ENCODE measurements around the gene PTPN12.
A peak's percentile ranks its signal among the peaks of the same experiment; 100 is the strongest.
"Not testable (repeated sequence)": the region's sequence is repeated elsewhere in the genome, so short reads cannot be mapped to it uniquely, and the experiment has no call there.

Gene PTPN12

DNA sequence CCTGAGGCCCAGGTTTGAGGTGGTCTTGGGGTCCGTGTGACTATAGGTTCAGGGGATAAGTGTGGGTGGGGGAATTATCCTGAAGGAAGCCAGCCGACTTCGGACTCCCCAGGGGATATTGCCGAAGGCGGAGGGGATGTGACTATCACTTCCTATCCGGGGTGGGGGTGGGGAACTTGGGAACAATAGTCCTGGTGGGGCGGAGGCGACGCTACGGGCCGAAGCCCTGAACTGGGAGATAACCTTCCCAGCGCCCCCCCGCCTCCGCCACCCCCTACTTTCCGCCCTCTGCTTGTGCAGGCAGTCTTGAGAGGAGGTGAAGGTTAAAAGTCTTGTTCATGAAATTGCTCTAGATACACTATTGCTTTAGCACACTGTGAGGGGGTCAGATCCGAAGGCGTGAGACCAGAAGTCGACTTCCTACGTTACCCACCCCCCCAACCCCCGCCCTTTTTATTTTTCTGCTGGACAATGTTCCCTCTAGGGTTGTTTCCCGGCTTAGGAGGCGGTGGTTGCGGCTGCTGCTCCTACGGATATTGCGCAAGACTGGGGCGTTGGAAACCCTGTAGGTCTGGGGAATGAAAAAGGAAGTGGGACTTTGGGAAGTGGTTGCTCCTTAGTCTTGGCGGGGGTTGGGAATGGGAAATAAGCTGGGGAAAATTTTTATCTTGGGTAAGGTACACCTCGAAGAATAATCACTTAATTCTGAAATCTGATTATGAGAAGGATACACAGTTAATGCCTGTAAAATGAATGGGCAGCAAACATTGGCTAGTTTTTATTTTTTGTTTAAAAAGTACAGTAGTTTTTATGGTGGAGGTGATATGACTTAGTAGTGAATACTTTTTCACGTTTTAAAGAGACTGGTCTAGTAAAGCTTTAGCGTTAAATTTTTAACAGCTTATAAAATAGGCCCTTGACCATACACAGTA lies 1.5 kb downstream of the PTPN12 start:
- no peak for ATAC-seq

DNA sequence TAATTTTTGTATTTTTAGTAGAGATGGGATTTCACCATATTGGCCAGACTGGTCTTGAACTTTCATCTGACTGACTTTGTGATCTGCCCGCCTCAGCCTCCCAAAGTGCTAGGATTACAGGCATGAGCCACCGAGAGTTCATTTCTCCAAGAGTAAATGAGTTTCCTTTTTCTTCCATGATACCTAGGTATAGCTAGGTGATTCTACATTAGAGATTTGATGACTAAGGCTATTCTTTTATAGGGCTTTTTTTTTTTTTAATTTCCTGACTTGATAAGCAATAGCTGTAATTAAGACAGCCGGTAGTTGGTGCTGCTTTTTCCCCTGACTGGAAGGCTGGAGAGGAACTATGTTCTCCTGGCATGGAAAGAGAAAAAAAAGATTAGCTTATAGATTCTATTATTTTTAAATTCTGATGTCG lies 3.3 kb downstream of the PTPN12 start:
- no peak for ATAC-seq

DNA sequence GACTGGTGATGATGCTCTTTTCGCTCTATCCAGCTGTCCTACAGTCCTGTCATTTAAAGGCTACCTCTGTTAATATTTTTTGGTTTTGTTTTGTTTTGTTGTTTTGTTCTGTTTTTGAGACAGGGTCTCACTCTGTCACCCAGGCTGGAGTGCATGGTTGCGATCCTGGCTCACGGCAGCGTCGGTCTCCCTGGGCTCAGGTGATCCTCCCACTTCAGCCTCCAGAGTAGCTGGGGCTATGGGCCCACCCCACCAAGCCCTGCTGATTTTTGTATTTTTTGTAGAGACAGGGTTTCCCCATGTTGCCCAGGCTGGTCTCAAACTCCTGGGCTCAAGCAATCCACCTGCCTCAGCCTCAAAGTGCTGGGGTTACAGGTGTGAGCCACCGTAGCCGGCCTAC lies 3.9 kb downstream of the PTPN12 start:
- not testable (repeated sequence) for ATAC-seq

DNA sequence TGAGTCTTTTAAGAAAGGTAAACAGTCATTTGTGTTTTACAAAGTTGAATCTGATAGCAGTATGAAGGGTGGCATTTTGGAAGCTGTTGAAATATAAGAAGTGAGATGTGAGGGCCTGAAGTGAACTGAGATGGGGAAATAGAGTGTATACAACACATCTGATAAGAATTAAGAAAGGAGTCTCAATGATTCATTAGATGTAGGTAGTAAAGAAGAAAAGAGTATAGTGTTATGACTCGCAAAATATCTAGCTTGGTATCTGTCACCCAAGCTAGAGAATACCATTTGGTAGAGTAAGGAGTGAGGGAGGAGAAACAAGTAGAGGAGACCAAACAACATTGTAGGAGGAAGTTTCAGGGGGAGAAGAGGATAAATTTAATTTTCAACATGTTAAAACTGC lies 5.3 kb downstream of the PTPN12 start:
- peak; percentile 21 to 41 for ATAC-seq

DNA sequence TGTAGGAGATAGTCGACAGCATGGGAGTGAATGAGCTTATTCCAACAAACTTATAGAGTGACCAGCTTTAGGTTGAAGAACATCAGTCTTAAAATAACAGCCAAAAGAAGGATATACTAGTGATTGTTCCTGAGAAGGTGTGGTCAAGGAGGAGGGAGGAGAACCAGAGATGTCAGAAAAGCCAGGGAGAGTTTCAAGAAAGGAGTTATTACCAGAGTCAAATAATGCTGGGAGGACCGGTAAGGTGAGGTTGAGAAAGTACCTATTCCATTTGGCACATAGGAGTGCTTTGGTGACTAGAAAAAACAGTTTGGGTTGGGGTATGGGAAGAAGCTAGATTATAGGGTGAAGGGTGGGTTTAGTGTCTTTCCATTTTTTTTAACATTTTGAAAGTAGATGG lies 5.8 kb downstream of the PTPN12 start:
- no peak for ATAC-seq

DNA sequence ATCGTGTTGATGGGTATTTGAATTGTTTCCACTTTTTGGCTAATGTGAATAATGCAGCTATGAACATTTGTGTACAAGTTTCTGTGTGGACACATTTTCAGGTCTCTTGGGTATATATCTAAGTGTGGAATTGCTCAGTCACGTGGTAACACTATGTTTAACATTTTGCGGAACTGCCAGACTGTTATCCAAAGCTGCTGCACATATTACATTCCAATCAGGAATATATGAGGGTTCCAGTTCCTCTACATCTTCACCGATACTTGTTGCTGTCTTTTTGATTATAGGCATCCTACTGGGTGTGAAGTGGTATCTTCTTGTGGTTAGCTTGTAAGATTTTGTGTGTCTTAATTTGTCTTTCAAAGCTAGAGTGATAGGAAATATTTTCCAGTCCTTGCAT lies 6.8 kb downstream of the PTPN12 start:
- ATAC-seq, result no peak

DNA sequence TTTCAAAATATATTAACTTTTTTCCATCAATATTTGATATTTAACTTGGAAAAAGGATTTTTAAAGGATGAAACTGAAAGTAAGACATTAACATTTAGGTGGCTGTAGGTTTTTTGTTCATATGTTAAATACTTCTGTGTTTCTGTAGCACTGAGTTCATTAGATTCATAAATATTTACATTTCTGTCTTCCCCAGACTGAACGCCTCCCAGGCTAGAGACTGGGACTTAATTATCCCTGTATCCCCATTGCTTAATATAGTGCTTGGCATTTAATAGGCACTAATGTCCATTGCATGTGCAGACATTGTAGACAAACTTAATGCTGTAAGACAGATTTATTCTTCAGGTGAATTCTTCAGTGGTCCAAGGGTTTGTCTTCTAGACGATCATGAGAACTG lies 7.4 kb downstream of the PTPN12 start:
- no peak for ATAC-seq

DNA sequence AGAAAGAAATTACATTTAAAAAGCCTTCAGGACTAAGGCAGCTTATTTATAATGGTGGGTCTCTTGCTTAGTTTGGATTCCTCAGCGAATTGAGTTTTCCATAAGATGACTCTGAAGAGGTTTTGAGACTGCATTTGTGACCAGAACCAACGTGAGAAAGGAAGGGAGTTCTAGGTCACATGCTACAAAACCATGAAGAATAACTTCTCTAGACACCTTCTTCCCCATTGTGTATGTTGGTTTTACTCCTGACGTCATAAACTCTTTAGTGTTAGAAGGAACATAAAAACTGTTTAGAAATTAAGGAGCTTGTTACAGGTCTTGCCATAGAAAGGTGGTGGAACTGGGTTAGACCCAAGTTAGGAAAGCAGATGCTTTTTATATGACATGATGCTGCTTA lies 11.1 kb downstream of the PTPN12 start:
- no peak for ATAC-seq

DNA sequence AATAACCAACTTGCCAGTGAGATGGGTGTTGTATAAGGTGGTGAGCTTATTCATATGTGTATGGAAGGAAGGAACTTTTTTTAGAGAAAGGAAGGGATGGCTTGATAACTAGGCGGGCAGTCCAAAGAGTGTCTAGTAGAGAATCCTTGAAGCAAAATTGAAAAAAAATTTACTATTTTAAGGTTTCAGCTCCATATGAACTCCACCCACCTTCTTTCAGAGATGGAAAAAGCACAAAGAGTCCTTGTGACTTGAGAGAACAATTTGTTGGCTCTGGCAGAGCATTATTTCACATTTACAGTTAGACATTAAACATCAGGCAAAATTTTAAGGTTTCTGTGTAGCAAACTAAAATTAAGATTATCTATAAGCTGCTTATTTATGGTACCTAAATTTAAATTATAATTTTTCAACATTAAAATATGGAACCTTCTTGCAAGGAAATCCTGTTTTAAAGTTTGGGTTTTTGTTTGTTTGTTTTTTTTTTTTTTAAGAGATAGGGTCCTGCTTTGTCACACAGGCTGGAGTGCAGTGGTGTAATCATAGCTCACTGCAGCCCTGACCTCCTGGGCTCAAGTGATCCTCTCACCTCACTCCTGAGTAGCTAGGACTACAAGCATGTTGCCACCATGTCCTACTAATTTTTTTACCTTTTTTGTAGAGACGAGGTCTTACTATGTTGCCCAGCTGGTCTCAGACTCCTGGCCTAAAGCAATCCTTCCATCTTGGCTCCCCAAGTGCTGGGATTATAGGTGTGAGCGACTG lies 12.2 kb downstream of the PTPN12 start:
- no peak for ATAC-seq

DNA sequence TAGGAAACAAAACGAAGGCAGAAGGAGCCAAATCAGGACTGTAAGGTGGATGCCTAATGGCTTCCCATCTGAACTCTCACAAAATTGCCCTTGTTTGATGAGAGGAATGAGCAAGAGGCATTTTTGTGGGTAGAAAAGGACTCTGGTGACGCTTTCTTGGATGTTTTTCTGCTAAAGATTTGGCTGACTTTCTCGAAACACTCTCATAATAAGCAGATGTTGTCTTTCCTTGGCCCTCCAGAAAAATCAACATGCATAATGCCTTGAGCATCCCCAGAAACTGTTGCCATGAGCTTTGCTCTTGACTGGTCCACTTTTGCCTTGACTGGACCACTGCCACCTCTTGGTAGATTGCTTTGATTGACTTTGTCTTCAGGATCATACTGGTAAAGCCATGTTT lies 13.5 kb downstream of the PTPN12 start:
- no peak for ATAC-seq

DNA sequence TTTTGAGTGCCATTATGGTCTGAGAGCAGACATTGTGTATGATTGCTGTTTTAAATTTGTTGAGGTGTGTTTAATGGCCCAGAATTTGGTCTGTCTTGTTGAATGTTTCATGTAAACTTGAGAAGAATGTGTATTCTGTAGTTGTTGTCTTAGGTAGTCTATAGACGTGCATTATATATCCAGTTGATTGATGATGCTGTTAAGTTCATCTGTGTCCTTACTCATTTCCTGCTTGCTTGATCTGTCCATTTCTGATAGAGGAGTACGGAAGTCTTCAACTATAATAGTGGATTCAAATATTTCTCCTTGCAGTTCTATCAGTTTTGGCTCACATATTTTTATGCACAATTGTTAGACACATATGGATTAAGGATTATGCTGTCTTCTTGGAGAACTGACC lies 16.0 kb downstream of the PTPN12 start:
- no peak for ATAC-seq

DNA sequence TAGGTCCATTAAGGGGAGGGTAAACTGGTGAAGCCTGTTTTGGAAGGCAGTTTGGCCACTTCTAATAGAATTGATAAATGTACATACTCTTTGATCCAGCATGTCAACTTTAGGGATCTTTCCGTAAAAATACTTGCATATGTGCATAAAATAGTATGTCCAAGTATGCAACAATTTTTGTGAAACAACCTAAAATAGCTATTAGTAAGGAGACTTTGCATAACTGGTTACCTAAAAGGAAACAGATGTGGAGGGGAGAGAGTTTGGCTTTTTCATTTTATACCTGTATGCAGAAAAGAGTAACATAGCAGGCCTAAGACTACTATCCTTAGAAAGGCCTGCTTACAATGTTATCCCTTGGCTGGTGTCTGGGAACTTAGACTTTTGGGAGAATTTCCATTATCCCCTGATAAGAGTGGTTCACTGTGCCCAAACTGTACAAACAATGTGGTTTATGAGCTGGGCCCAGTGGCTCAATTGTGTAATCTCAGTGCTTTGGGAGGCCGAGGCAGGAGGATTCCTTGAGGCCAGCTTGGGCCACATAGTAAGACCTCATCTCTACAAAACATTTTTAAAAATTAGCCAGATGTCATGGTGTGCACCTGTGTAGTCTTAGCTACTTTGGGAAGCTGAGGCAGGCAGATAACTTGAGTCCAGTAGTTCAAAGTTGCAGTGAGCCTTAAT lies 21.3 kb downstream of the PTPN12 start:
- no peak for ATAC-seq

DNA sequence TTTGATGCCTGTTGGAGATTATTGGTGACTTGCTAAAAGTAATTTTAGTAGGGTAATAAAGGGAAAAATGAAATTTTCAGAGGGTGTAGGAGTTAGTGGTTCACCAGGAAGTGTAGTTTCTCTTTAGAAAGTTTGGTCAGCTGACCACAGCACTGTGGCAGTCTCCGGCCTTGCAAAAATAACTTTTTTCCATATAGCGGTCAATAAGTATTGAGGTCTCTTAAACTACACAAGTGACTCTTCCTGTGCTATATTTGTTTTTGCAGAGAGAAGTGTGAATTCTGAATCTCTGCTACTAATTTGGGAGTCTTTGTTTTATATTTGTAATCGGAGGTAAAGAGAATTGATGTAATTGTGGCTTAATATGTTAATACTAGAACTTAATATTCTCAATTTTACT lies 24.3 kb downstream of the PTPN12 start:
- ATAC-seq, result no peak

DNA sequence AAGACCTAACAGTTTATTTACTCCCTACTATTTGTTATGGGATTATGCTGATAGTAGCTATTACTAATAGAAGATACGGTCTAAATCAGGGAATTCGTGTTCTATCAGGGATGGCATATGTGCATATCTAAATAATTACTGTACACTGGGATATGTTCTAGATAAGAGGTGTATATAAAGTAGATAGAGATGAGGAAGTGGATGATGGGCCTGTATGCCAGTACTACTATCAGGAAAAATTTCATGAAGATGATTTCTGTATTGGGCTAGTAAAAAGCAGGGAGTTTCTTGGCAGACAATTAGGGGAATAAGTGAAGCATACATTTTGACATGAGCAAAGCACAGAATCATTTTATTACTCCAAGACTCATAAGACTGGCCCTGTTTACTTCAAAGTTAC lies 26.2 kb downstream of the PTPN12 start:
- no peak for ATAC-seq

DNA sequence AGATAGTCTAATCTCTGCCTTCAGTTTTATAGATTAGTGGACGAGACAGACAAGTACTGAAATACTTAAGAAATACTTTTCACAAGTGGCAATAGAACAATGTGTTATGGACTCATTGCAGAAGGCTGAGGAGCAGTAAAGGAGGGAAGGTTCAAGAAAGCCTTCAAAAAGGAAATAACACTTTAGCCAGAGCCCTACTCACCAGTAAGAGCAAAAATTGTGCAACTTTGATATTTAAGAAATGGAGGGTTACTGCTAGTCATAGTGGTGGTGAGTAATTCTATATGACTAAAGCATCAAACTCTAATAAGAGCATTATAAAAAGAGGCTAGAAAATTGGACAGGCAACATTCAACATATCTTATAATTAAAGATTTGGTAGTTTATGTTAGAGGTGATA lies 28.8 kb downstream of the PTPN12 start:
- no peak for ATAC-seq

DNA sequence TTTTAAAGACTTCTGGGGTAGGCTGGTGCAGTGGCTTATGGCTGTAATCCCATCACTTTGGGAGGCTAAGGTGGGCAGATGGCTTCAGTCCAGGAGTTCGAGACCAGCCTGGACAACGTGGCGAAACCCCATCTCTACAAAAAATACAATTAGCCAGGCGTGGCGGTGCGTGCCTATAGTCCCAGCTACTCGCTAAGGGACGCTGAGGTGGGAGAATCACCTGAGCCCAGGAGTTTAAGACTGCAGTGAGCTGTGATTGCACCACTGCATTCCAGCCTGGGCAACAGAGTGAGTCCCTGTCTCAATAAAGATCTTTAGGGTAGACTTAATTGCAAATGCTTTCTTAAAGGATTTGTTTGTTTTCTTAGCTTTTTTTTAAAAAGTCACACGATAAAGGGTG lies 29.3 kb downstream of the PTPN12 start:
- no peak for ATAC-seq

DNA sequence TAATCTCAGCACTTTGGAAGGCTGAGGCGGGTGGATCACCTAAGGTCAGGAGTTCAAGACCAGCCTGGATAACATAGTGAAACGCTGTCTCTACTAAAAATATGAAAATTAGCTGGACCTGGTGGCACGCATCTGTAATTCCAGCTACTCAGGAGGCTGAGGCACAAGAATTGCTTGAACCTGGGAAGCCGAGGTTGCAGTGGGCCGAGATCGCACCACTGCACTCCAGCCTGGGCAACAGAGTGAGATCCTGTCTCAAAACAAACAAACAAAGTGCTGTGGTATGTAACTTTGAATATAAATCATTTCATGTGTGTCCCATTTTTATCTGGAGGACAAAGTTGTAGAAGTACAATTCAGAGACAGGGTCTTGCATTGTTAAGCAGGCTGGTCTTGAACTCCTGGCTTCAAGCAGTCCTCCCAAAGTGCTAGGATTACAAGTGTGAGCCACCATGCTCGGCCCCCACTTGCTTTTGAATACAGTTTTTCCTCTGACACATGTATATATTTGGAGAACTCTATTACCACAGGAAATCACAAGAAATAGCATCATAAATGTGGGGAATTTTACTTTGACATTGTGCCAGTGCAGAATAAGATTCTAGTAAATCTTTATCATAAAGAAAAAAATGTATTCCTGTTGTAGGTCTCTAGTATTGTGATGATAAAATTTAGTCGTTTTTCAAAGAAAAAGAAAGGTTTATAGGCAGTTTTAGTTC lies 32.6 kb downstream of the PTPN12 start:
- no peak for ATAC-seq

DNA sequence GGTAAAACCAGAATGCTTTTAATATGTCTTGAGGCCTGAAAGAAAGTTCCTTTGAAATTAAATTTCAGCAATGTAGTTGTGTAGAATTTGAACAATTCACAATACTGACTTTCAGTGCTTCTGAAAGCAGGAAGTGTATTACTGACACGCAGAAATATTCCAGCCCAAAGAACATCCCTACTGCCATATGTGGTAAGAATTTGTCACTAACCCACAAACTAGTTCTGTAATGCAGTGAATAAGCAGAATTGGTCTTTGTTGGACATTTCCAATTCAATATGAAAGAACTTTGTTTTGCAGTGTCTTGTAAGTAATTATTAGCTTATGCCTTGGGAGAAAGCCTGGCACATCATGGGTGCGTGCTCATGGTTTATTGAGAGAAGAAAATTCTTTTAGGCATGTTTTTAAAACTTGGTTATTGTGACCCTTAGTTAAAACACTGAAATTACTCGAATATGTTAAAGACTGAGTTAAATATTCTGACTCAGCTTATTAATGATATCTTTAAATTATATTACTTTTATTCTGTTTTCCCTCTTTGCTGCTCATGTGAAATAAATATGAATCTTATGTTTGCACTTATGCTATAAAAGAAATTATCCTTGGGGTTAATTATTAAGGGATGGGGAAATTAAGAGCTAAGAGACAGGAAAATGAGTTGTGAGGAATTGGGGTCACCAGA lies 33.4 kb downstream of the PTPN12 start:
- ATAC-seq, result no peak

DNA sequence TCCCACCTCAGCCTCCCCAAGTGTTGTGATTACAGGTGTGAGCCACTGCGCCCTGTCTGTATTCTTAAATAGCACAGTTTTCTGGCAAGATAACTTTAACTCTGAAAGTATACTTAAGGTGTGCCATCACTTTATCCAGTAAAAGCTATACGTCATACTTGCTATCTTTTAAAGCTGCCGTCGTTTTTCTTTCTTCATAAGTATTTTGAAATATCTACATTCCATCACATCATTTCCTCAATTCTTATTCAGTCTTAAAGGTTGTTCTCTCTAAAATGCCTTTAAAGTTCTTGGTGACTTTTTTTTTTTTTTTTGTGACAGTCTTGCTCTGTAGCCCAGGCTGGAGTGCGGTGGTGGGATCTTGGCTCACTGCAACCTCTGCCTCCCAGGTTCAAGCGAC lies 34.7 kb downstream of the PTPN12 start:
- ATAC-seq, result no peak

DNA sequence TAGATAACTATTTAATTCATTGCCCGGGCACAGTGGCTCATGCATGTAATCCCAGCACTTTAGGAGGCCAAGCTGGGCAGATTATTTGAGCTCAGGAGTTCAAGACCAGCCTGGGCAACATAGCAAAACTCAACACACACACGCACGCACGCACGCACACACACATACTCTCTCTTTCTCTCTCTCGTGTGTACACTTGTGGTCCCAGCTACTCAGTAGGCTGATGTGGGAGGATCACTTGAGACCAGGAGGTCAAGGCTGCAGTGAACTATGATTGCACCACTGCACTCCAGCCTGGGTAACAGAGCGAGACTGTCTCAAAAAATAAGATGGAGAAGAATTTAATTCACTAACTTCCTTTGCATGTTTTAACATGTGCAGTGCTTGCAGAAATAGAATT lies 38.1 kb downstream of the PTPN12 start:
- ATAC-seq, result no peak

DNA sequence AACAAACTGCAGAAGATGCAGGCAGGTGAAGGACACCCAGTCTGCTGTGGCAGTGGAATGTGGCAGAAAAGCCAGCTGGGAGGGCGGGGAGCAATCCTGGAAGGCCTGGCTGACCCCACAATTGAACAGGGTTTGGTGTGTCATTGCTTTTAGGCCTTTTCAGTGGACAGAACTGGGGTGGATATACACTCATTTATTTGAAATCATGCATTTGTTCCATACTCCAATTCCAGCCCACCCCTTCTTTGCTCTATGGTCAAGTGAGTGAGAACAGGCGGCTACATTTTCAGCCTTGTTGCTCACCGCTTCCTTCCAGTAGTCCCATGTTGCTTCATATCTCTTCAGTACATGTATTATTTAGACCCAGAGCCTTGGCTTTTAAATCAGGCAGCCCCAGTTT lies 39.8 kb downstream of the PTPN12 start:
- ATAC-seq, result no peak

DNA sequence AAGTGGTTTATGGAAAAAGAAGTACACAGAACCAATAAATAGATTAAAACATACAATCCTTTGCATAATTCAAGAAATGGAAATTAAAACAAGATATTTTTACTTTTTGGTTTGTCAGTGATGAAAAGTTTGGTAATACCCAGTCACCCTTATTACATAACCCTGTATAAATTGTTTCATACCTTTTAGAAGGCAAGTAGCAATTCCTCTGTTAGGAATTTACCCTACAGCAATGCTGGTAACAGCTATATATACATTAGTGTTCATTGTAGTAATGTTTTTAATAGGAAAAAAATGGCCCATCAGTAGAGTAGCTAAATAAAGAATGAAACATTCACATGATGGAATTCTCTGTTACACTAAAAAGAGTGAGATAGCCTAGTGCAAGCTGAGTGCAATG lies 42.7 kb downstream of the PTPN12 start:
- no peak for ATAC-seq

Measured in activated CD4-positive, CD25-positive, alpha-beta regulatory T cell treated with anti-CD3 and anti-CD28 coated beads, Interleukin-2, amount 50 U/mL, for 24 hours (primary cell).